ENCODE data around the gene POLA1. TPM values are rescaled to one million over a fixed set of nuclear protein-coding genes. Genes with fewer than 3 reads are reported as not detected.

The POLA1 gene
- total RNA-seq, 1 donor from 2014 or later = 7.4 TPM

- no peak overlapping the region for H3K4me3 ChIP-seq (ENCODE audit: low read depth, low read length)
- no peak for FAIRE-seq
- no peak for DNase-seq (ENCODE audit: low read depth)
- H3K36me3 ChIP-seq (ENCODE audit: control insufficient read depth, insufficient read depth, low read length) = no peaks in the 10 kb centered on the region
- no peaks in the 10 kb centered on the region for H3K27me3 ChIP-seq (ENCODE audit: control insufficient read depth, insufficient read depth, low read length)
- TF ChIP-seq, protein P1, sequence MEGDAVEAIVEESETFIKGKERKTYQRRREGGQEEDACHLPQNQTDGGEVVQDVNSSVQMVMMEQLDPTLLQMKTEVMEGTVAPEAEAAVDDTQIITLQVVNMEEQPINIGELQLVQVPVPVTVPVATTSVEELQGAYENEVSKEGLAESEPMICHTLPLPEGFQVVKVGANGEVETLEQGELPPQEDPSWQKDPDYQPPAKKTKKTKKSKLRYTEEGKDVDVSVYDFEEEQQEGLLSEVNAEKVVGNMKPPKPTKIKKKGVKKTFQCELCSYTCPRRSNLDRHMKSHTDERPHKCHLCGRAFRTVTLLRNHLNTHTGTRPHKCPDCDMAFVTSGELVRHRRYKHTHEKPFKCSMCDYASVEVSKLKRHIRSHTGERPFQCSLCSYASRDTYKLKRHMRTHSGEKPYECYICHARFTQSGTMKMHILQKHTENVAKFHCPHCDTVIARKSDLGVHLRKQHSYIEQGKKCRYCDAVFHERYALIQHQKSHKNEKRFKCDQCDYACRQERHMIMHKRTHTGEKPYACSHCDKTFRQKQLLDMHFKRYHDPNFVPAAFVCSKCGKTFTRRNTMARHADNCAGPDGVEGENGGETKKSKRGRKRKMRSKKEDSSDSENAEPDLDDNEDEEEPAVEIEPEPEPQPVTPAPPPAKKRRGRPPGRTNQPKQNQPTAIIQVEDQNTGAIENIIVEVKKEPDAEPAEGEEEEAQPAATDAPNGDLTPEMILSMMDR (IDR thresholded peaks at IDR 0.05; ENCODE audit: insufficient read depth, low read length, severe bottlenecking) = no peak
Observed at GRCh38 chrX:24961809-24962208, 268.1 kb downstream of the POLA1 start.

DNA sequence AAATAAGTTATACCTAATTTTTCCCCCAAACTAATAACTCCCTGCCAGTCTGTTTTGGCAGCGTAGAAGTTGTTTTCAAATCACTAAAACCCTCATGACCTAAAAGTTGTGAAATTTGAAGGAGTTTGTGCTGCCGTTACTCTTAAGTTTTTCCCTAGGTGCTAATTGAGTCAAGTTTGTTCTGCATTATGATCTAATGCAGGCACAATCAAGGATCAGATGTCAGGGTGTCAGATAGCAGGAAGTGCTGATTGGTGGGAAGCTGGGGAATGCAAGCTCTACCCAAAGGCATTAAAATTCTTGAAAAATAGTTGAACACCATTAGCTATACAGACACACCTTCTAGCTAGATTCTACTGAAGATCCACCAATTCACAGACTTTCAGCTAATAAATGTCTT lies 270.1 kb downstream of the POLA1 start:
- no peaks in the 10 kb centered on the region for H3K27me3 ChIP-seq (ENCODE audit: control insufficient read depth, insufficient read depth, low read length)
- TF ChIP-seq, protein P1 (IDR thresholded peaks at IDR 0.05; ENCODE audit: insufficient read depth, low read length, severe bottlenecking) = no peak
- H3K36me3 ChIP-seq (ENCODE audit: control insufficient read depth, insufficient read depth, low read length) = no peaks in the 10 kb centered on the region
- FAIRE-seq (no peak), DNase-seq (ENCODE audit: low read depth) (peak; percentile 52)
- no peak overlapping the region for H3K4me3 ChIP-seq (ENCODE audit: low read depth, low read length)

- Histone ChIP-seq H3K4me3 (ENCODE audit: low read depth, low read length) (no peak overlapping the region), H3K27me3 (ENCODE audit: control insufficient read depth, insufficient read depth, low read length) (no peaks in the 10 kb centered on the region), H3K36me3 (ENCODE audit: control insufficient read depth, insufficient read depth, low read length) (no peaks in the 10 kb centered on the region)
- FAIRE-seq (no peak), DNase-seq (ENCODE audit: low read depth) (no peak)
- TF ChIP-seq, protein P1 (IDR thresholded peaks at IDR 0.05; ENCODE audit: insufficient read depth, low read length, severe bottlenecking) = no peak
Observed at GRCh38 chrX:24965372-24965771, 271.7 kb downstream of the POLA1 start.

DNA sequence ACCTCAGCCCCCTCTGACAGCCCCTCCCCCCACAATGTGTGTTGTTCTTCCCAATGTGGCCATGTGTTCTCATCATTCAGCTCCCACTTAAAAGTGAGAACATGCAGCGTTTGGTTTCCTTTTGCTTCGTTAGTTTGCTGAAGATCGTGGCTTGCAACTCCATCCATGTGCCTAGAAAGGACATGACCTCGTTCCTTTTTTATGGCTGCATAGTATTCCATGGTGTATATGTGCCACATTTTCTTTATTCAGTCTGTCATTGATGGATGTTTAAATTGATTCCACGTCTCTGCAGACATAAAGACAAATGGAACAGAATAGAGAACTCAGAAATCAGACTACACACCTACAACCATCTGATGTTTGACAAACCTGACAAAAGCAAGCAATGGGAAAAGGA lies 276.1 kb downstream of the POLA1 start:
- DNase-seq (ENCODE audit: low read depth) = no peak
- FAIRE-seq = no peak
- Histone ChIP-seq H3K4me3 (ENCODE audit: low read depth, low read length) (no peak overlapping the region), H3K27me3 (ENCODE audit: control insufficient read depth, insufficient read depth, low read length) (no peaks in the 10 kb centered on the region), H3K36me3 (ENCODE audit: control insufficient read depth, insufficient read depth, low read length) (no peaks in the 10 kb centered on the region)
- TF ChIP-seq, protein P1 (IDR thresholded peaks at IDR 0.05; ENCODE audit: insufficient read depth, low read length, severe bottlenecking) = no peak

GRCh38 chrX:24979081-24979480 lies 285.4 kb downstream of the POLA1 start:
- no peak for FAIRE-seq
- TF ChIP-seq, protein P1 (IDR thresholded peaks at IDR 0.05; ENCODE audit: insufficient read depth, low read length, severe bottlenecking) = no peak
- no peak for DNase-seq (ENCODE audit: low read depth)
- Histone ChIP-seq H3K27me3 (ENCODE audit: control insufficient read depth, insufficient read depth, low read length) (no peaks in the 10 kb centered on the region), H3K4me3 (ENCODE audit: low read depth, low read length) (no peak overlapping the region), H3K36me3 (ENCODE audit: control insufficient read depth, insufficient read depth, low read length) (no peaks in the 10 kb centered on the region)

GRCh38 chrX:24981030-24981429 lies 287.3 kb downstream of the POLA1 start:
- no peak for DNase-seq (ENCODE audit: low read depth)
- Histone ChIP-seq H3K36me3 (ENCODE audit: control insufficient read depth, insufficient read depth, low read length) (no peaks in the 10 kb centered on the region), H3K27me3 (ENCODE audit: control insufficient read depth, insufficient read depth, low read length) (no peaks in the 10 kb centered on the region), H3K4me3 (ENCODE audit: low read depth, low read length) (no peak overlapping the region)
- FAIRE-seq = no peak
- TF ChIP-seq, protein P1 (IDR thresholded peaks at IDR 0.05; ENCODE audit: insufficient read depth, low read length, severe bottlenecking) = no peak
